ENCODE measurements around the gene DOCK9. TPM values are rescaled to one million over a fixed set of nuclear protein-coding genes. Genes with fewer than 3 reads are reported as not detected.
"Not testable (repeated sequence)": the region's sequence is repeated elsewhere in the genome, so short reads cannot be mapped to it uniquely, and the experiment has no call there.

DOCK9 gene
- total RNA-seq, 2 experiments from 2014 or later: 33.4 to 36.9 TPM

GRCh38 chr13:98816406-98816805 is 161.5 kb downstream of the DOCK9 start:
- intact Hi-C loops (cut with micrococcal nuclease): no loop called here
- TF ChIP-seq CTCF (IDR thresholded peaks at IDR 0.05): no peak
- Mint-ChIP-seq H3K27ac (no peak overlapping the region), H3K9me3 (no peaks in the 10 kb centered on the region), H3K4me1 (ENCODE audit: low read depth) (no peaks in the 10 kb centered on the region), H3K27me3 (no peaks in the 10 kb centered on the region), H3K36me3 (ENCODE audit: low read depth) (peaks cover 7% of the 10 kb centered on the region), H3K4me3 (no peak overlapping the region)
- DNase-seq (no peak), ATAC-seq (no peak)
- ChIA-PET CTCF (no interaction called here), POLR2A (no interaction called here)

- H3K36me3 Mint-ChIP-seq (ENCODE audit: low read depth): peaks cover 9% of the 10 kb centered on the region
- ChIA-PET CTCF (no interaction called here), POLR2A (no interaction called here)
- no peak overlapping the region for H3K27ac Mint-ChIP-seq
- H3K4me1 Mint-ChIP-seq (ENCODE audit: low read depth): peaks cover 4% of the 10 kb centered on the region
- no peak for TF ChIP-seq CTCF (IDR thresholded peaks at IDR 0.05)
- no peak overlapping the region for H3K4me3 Mint-ChIP-seq
- no peaks in the 10 kb centered on the region for H3K27me3 Mint-ChIP-seq
- no peaks in the 10 kb centered on the region for H3K9me3 Mint-ChIP-seq
- DNase-seq (no peak), ATAC-seq (no peak)
- intact Hi-C loops (cut with micrococcal nuclease): no loop called here
Measured at GRCh38 chr13:98813993-98814392, 163.9 kb downstream of the DOCK9 start.

GRCh38 chr13:98812186-98812790 is 165.6 kb downstream of the DOCK9 start:
- H3K9me3 Mint-ChIP-seq; intact Hi-C loops (cut with micrococcal nuclease); ATAC-seq; H3K4me1 Mint-ChIP-seq (ENCODE audit: low read depth); H3K4me3 Mint-ChIP-seq; H3K27ac Mint-ChIP-seq; DNase-seq; POLR2A ChIA-PET; H3K27me3 Mint-ChIP-seq: not testable (repeated sequence)
- CTCF ChIA-PET: interaction anchor here (0.6 to 1.1 kb wide), 2 partner anchors 8 to 31 kb away, joined by 3 read pairs; no protein-coding TSS in a partner anchor
- peaks cover 13% of the 10 kb centered on the region for H3K36me3 Mint-ChIP-seq (ENCODE audit: low read depth)

GRCh38 chr13:98810746-98811145 is 167.1 kb downstream of the DOCK9 start:
- no peak for TF ChIP-seq CTCF (IDR thresholded peaks at IDR 0.05)
- ChIA-PET POLR2A (no interaction called here), CTCF (interaction anchor here (1.1 kb wide), 1 partner anchor 29 kb away, joined by 3 read pairs; no protein-coding TSS in a partner anchor)
- Mint-ChIP-seq H3K27ac (no peak overlapping the region), H3K9me3 (no peaks in the 10 kb centered on the region), H3K4me3 (no peak overlapping the region), H3K27me3 (no peaks in the 10 kb centered on the region), H3K4me1 (ENCODE audit: low read depth) (peaks cover 4% of the 10 kb centered on the region), H3K36me3 (ENCODE audit: low read depth) (peaks cover 11% of the 10 kb centered on the region)
- DNase-seq (no peak), ATAC-seq (peak; percentile 39)
- intact Hi-C loops (cut with micrococcal nuclease): no loop called here

GRCh38 chr13:98809345-98809777 is 168.5 kb downstream of the DOCK9 start:
- intact Hi-C loops (cut with micrococcal nuclease): no loop called here
- DNase-seq (no peak), ATAC-seq (no peak)
- Mint-ChIP-seq H3K27me3 (no peaks in the 10 kb centered on the region), H3K4me3 (no peak overlapping the region), H3K36me3 (ENCODE audit: low read depth) (peaks cover 11% of the 10 kb centered on the region), H3K27ac (no peak overlapping the region), H3K4me1 (ENCODE audit: low read depth) (peaks cover 4% of the 10 kb centered on the region), H3K9me3 (no peaks in the 10 kb centered on the region)
- TF ChIP-seq CTCF (IDR thresholded peaks at IDR 0.05): no peak
- ChIA-PET POLR2A (no interaction called here), CTCF (no interaction called here)

Data from activated CD8-positive, alpha-beta T cell treated with anti-CD3 and anti-CD28 coated beads for 36 hours (primary cell).